HG02885 (cell line): Measurements from ENCODE around the gene GPS1.
"Not testable (repeated sequence)": the region's sequence is repeated elsewhere in the genome, so short reads cannot be mapped to it uniquely, and the experiment has no call there.

Experiments
- ATAC-seq: cut with Tn5 transposase; IDR thresholded peaks from one replicate; pipeline ENCODE4 v1.9.1; 2021; ENCODE audit warnings: mild to moderate bottlenecking; ENCODE audit not compliant: unreplicated experiment, poor library complexity

Gene GPS1

GRCh38 chr17:82024859-82025258 lies 26.8 kb upstream of the GPS1 start:
- no peak for ATAC-seq

GRCh38 chr17:82025401-82026107 lies 26.1 kb upstream of the GPS1 start:
- no peak for ATAC-seq

- no peak for ATAC-seq
These were observed 23.5 kb upstream of the GPS1 start for GRCh38 chr17:82028246-82028645.

- no peak for ATAC-seq
These were observed 22.7 kb upstream of the GPS1 start for GRCh38 chr17:82028966-82029365.

GRCh38 chr17:82029391-82029790 lies 22.3 kb upstream of the GPS1 start:
- no peak for ATAC-seq

GRCh38 chr17:82029990-82030469 lies 21.7 kb upstream of the GPS1 start:
- no peak for ATAC-seq

- peak; percentile 65 for ATAC-seq
These were observed 21.0 kb upstream of the GPS1 start for GRCh38 chr17:82030470-82031302.

- peak; percentile 18 for ATAC-seq
These were observed 20.3 kb upstream of the GPS1 start, which contains the start of gene RAC3 for GRCh38 chr17:82031303-82031884. TSS of gene RAC3 (plus strand) at chr17:82031678. CDS start at chr17:82031762, 84 bp downstream.

- no peak for ATAC-seq
These were observed 19.6 kb upstream of the GPS1 start for GRCh38 chr17:82031885-82032627.

GRCh38 chr17:82033359-82034085 lies 18.2 kb upstream of the GPS1 start:
- no peak for ATAC-seq

- ATAC-seq, result no peak
These were observed 17.2 kb upstream of the GPS1 start for GRCh38 chr17:82034371-82035011.

GRCh38 chr17:82035488-82035887 lies 16.2 kb upstream of the GPS1 start:
- no peak for ATAC-seq

GRCh38 chr17:82035956-82036633 lies 15.6 kb upstream of the GPS1 start:
- ATAC-seq, result no peak

- peak; percentile 2 for ATAC-seq
These were observed 15.0 kb upstream of the GPS1 start for GRCh38 chr17:82036634-82037091.

GRCh38 chr17:82037092-82037888 lies 14.4 kb upstream of the GPS1 start, which contains the start of gene DCXR:
TSS of gene DCXR (minus strand) at chr17:82037697. CDS start at chr17:82037682, 15 bp downstream.
- peak; percentile 87 for ATAC-seq

GRCh38 chr17:82037889-82038195 lies 13.9 kb upstream of the GPS1 start:
- ATAC-seq, result no peak

- not testable (repeated sequence) for ATAC-seq
These were observed 12.8 kb upstream of the GPS1 start for GRCh38 chr17:82038796-82039409.
